Fibroblast of lung (primary cell): ENCODE measurements around the gene HSPA12B. TPM values are rescaled to one million over a fixed set of nuclear protein-coding genes. Genes with fewer than 3 reads are reported as not detected.

Experiments used
- DNase-seq, 2 donors: peaks; one replicate each; pipeline versions ENCODE4 v3.0.0 to v3.0.0-alpha.2; 2010; ENCODE audit warnings: low read depth in 2 of 2
- H2AFZ ChIP-seq: 2 replicates; pipeline ENCODE4 v1.5.1; 2012; ENCODE audit warnings: low read length, control low read depth, inconsistent platforms
- H3K27ac ChIP-seq: 2 replicates; pipeline ENCODE4 v1.5.1; 2011; ENCODE audit warnings: low read length, control low read depth; ENCODE audit not compliant: insufficient read depth
- H3K27me3 ChIP-seq: 2 replicates; pipeline ENCODE4 v1.5.1; 2011; ENCODE audit warnings: mild to moderate bottlenecking, low read length; ENCODE audit not compliant: control insufficient read depth, insufficient read depth
- H3K36me3 ChIP-seq: 2 replicates; pipeline ENCODE4 v1.5.1; 2011; ENCODE audit warnings: low read length; ENCODE audit not compliant: control insufficient read depth, insufficient read depth
- H3K4me1 ChIP-seq: 2 replicates; pipeline ENCODE4 v1.5.1; 2011; ENCODE audit warnings: low read length; ENCODE audit not compliant: control insufficient read depth, insufficient read depth; ENCODE audit errors: extremely low read depth
- H3K4me2 ChIP-seq: 2 replicates; pipeline ENCODE4 v1.5.1; 2011; ENCODE audit warnings: low read length, control low read depth; ENCODE audit not compliant: insufficient read depth; ENCODE audit errors: extremely low read depth
- H3K4me3 ChIP-seq, 4 experiments: fragments of 200-600 bp in 1 of 4; sonication (generic) in 1 of 4; replicated peaks in 1 of 4; 2 replicates each; pipeline ENCODE4 v1.5.1; 2011 to 2016; ENCODE audit warnings: low read length in 4 of 4, low read depth in 3 of 4, mild to moderate bottlenecking in 3 of 4, control low read depth in 2 of 4, inconsistent platforms in 1 of 4, mixed read lengths in 1 of 4; ENCODE audit not compliant: insufficient read depth in 1 of 4; ENCODE audit errors: control extremely low read depth in 1 of 4
- H3K79me2 ChIP-seq: 2 replicates; pipeline ENCODE4 v1.5.1; 2012; ENCODE audit warnings: mild to moderate bottlenecking, low read length, inconsistent platforms; ENCODE audit not compliant: control insufficient read depth, insufficient read depth
- H3K9ac ChIP-seq: 2 replicates; pipeline ENCODE4 v1.5.1; 2011; ENCODE audit warnings: mild to moderate bottlenecking, low read length, control low read depth; ENCODE audit not compliant: insufficient read depth
- H3K9me3 ChIP-seq: 2 replicates; pipeline ENCODE4 v1.5.1; 2012; ENCODE audit warnings: low read depth, low read length; ENCODE audit not compliant: control insufficient read depth, insufficient read depth
- H4K20me1 ChIP-seq: 2 replicates; pipeline ENCODE4 v1.5.1; 2011; ENCODE audit warnings: low read length; ENCODE audit not compliant: control insufficient read depth, insufficient read depth; ENCODE audit errors: extremely low read depth
- CTCF ChIP-seq, 2 donors: IDR thresholded peaks in 1 of 2; conservative IDR thresholded peaks in 1 of 2; 1 replicate in 1 of 2; 2 replicates in 1 of 2; pipeline ENCODE4 v1.5.1; 2011 to 2012; ENCODE audit warnings: low read length in 2 of 2, control low read depth in 1 of 2, inconsistent platforms in 1 of 2, low read depth in 1 of 2, mild to moderate bottlenecking in 1 of 2
- EZH2 ChIP-seq: IDR thresholded peaks from 2 replicates; pipeline ENCODE4 v1.5.1; 2012; ENCODE audit warnings: low read length, control low read depth, mild to moderate bottlenecking; ENCODE audit errors: missing control alignments
- polyA plus RNA-seq, 2 donors: library from polyadenylated mRNA; depleted of rRNA in 1 of 2; stranded (reverse) in 1 of 2; unstranded in 1 of 2; fragments of >200 nt; gene quantifications; 2 replicates each; pipeline ENCODE4 v1.2.1, GENCODE V29; 2011 to 2012; ENCODE audit warnings: missing spikeins in 1 of 2
- total RNA-seq: library from RNA; depleted of rRNA; stranded (reverse); fragments of >200 nt; gene quantifications from 2 replicates; pipeline ENCODE4 v1.2.1, GENCODE V29; 2014

HSPA12B gene
- total and polyA plus RNA-seq, 2 donors (not counting 1 experiment from before 2014, with no cell fraction given) = 0.02 to 0.17 TPM

DNA sequence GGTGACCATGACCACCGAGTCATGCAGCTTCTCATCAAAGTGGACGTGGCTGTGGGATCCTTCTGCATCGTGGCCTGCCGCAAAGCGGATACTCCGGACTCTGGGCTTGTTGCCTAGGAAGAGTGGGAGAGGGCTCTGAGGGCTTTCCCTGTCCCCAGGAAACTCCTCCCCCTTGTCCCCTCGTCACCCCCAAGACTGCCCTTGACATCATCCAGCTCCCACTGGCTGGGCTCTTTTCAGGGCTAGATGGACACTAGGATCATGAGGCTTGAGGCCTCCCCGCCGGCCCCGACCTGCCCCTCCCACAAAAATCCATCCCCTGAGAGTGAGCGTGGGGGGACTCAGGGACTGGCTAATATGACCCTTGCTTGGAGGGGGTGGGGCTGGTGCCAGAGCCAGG is 26.1 kb downstream of the HSPA12B start:
- H3K27me3 ChIP-seq = no peaks in the 10 kb centered on the region
- H3K36me3 ChIP-seq = peaks cover 3% of the 10 kb centered on the region
- DNase-seq = no peak
- no peaks in the 10 kb centered on the region for H3K9me3 ChIP-seq
- no peaks in the 10 kb centered on the region for H4K20me1 ChIP-seq
- H3K4me1 ChIP-seq = no peaks in the 10 kb centered on the region
- TF ChIP-seq CTCF (conservative IDR thresholded peaks at IDR 0.05 in 1 of 2, IDR thresholded peaks at IDR 0.05 in 1 of 2; ENCODE audit: low read depth in 1 of 2, low read length in 2 of 2) (no peak), EZH2 (no peak)
- H3K79me2 ChIP-seq = no peaks in the 10 kb centered on the region
- no peak overlapping the region for H3K4me3 ChIP-seq
- no peak overlapping the region for H2AFZ ChIP-seq
- H3K27ac ChIP-seq = no peak overlapping the region
- no peak overlapping the region for H3K9ac ChIP-seq
- H3K4me2 ChIP-seq = no peak overlapping the region

DNA sequence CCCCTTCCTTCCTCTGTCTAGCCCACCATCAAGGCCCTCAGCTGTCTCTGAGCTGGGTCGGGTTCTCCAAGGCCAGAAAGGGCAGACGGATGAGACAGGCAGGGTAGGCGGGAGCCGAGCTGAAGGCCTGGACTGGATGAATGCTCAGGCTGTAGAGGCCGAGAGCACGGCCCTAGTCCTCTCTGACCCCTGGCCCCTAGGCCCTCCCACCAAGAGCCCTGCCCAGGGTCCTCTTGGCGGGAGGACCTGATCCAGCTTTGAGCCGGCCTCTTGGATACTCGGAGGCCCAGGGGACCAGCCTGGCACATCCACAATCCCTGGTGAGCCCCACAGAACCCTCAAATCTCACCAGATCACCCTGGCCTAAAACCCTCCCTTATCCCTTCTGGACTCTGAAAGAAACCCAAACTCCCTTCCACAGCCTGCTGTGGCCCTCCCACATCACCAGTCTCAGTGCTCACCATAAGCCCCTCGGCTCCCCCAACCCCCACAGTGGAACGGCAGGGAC is 26.9 kb downstream of the HSPA12B start:
- Histone ChIP-seq H3K9me3 (no peaks in the 10 kb centered on the region), H3K4me1 (no peaks in the 10 kb centered on the region), H3K36me3 (peaks cover 3% of the 10 kb centered on the region), H3K79me2 (no peaks in the 10 kb centered on the region), H3K4me3 (no peak overlapping the region), H3K9ac (no peak overlapping the region), H3K4me2 (no peak overlapping the region), H3K27ac (no peak overlapping the region), H2AFZ (no peak overlapping the region), H4K20me1 (no peaks in the 10 kb centered on the region), H3K27me3 (no peaks in the 10 kb centered on the region)
- DNase-seq = no peak
- TF ChIP-seq EZH2 (no peak), CTCF (conservative IDR thresholded peaks at IDR 0.05 in 1 of 2, IDR thresholded peaks at IDR 0.05 in 1 of 2; ENCODE audit: low read depth in 1 of 2, low read length in 2 of 2) (no peak)

DNA sequence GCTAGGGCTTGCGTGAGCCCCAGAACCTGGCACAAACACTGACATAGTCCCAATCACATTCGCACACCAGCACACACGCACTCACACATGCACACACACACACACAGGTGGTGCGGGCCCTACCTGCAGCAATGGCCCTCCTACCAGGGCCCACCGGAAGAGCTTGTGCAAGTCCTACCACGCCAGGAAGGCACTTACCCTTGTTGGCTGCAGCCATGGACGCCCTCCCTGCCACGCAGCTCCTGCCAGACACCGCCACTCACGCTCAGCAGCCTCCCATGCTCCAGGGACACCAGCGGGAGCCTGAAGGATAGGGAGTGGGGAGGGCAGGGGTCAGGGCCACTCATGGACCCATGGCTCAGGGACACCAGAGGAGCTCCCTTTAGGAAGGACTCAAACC is 27.4 kb downstream of the HSPA12B start:
- Histone ChIP-seq H3K4me3 (no peak overlapping the region), H3K9ac (no peak overlapping the region), H3K27ac (no peak overlapping the region), H3K79me2 (no peaks in the 10 kb centered on the region), H4K20me1 (no peaks in the 10 kb centered on the region), H3K4me2 (no peak overlapping the region), H3K27me3 (no peaks in the 10 kb centered on the region), H3K9me3 (no peaks in the 10 kb centered on the region), H3K4me1 (no peaks in the 10 kb centered on the region), H2AFZ (no peak overlapping the region), H3K36me3 (peaks cover 3% of the 10 kb centered on the region)
- TF ChIP-seq EZH2 = no peak
- no peak for TF ChIP-seq CTCF (conservative IDR thresholded peaks at IDR 0.05 in 1 of 2, IDR thresholded peaks at IDR 0.05 in 1 of 2; ENCODE audit: low read depth in 1 of 2, low read length in 2 of 2)
- DNase-seq = no peak
